GM21529 (cell line): ENCODE data around the gene SMIM32.

ENCODE experiments used
- ATAC-seq: cut with Tn5 transposase; IDR thresholded peaks from one replicate; pipeline ENCODE4 v1.9.1; 2021; ENCODE audit not compliant: unreplicated experiment

Gene SMIM32

GRCh38 chr5:136190091-136190720 is 2.8 kb downstream of the SMIM32 start:
- ATAC-seq, result no peak

GRCh38 chr5:136188859-136189258 is 4.1 kb downstream of the SMIM32 start:
- no peak for ATAC-seq

- no peak for ATAC-seq
These were observed 6.2 kb downstream of the SMIM32 start for GRCh38 chr5:136186796-136187195.

- ATAC-seq, result no peak
These were observed 6.8 kb downstream of the SMIM32 start for GRCh38 chr5:136185974-136186665.

DNA sequence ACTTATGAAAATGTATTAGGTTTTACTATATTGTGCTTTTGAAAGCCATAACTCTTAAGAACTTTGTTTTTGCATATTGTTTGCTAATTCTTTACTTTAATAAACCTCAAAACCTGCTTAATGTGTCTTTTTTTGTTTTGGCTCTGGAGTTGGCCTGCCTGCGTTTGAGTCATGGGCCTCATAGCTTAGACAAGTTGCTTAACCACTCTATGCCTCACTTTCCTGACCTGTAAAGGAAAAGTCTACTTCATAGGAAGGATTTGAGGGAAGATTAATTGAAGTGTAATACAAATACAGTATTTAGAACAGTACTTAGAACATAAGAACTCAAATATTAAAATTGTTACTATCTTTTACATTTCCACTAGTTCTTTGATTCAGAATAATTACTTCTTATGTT is 10.3 kb downstream of the SMIM32 start:
- no peak for ATAC-seq

GRCh38 chr5:136174021-136174659 is 18.8 kb downstream of the SMIM32 start:
- peak; percentile 85 for ATAC-seq

DNA sequence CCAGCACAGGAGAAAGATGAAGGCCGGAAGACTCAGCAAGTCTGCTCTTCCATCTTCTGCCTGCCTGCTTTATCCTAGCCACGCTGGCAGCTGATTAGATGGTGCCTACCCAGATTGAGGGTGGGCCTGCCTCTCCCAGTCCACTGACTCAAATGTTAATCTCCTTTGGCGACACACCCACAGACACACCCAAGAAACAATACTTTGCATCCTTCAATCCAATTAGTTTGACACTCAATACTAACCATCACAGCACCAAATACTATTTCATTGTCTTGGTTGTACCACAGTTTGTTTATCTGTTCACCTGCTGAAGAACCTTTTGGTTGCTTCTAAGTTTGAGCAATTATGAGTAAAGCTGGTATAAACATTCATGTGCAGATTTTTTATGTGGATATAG is 23.7 kb downstream of the SMIM32 start:
- ATAC-seq, result no peak

DNA sequence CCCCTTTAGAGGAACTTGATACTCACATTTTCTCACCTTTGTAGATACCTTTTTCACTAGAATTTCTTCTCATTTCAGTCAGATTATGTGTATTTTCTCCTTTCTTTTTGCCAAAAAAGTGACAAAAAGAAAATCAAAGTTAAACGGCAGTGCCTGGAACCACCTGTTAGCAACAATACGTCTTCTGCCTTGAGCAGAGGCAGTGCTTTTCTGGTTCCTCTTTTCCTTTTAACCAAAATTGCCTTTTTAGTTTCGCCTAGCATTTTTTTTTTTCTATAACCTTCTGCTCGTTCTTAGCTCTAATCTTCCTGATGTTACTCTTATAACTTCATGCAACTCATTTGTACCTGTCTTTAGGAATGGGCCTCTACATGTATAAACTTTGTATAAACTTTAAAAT is 26.1 kb downstream of the SMIM32 start:
- ATAC-seq, result peak; percentile 83

- ATAC-seq, result no peak
These were observed 28.7 kb downstream of the SMIM32 start for GRCh38 chr5:136164226-136164625.

- no peak for ATAC-seq
These were observed 31.0 kb downstream of the SMIM32 start for GRCh38 chr5:136162008-136162407.

GRCh38 chr5:136159457-136159856 is 33.5 kb downstream of the SMIM32 start:
- no peak for ATAC-seq

- no peak for ATAC-seq
These were observed 35.4 kb downstream of the SMIM32 start for GRCh38 chr5:136157514-136157913.

GRCh38 chr5:136155761-136156160 is 37.2 kb downstream of the SMIM32 start:
- no peak for ATAC-seq

DNA sequence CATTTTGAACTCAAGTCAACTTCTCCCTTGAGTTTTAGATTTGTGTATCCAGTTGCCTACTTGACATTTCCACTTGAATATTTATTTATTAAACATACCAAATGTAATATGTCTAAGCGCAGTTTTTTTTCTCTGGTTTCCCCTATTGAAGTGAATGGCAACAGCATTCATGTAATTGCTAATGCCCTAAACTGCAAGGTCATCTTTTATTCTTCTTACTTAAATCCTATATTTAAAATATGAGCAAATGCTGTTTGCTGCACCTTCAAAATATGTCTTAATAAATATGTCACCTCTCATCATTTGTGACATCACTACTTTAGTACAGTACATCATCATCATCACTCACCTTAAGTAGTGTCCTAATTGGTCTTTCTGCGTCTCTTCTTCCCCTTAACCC is 37.9 kb downstream of the SMIM32 start:
- no peak for ATAC-seq

DNA sequence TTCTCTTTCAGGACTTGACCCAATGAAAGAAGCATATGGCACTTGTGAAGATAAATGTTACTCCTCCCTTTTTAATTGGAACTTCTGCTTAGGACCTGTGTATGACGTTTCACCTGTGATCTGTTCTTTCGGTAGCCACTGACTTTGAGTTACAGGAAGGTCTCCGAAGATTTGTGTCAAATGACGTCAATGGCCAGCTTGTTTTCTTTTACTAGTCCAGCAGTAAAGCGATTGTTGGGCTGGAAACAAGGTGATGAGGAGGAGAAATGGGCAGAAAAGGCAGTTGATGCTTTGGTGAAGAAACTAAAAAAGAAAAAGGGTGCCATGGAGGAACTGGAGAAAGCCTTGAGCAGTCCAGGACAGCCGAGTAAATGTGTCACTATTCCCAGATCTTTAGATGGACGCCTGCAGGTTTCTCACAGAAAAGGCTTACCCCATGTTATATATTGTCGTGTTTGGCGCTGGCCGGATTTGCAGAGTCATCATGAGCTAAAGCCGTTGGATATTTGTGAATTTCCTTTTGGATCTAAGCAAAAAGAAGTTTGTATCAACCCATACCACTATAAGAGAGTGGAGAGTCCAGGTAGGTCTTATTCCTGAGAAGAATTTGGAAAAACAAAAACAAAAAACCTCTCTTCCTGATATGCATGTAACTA is 39.3 kb downstream of the SMIM32 start:
- ATAC-seq, result no peak

DNA sequence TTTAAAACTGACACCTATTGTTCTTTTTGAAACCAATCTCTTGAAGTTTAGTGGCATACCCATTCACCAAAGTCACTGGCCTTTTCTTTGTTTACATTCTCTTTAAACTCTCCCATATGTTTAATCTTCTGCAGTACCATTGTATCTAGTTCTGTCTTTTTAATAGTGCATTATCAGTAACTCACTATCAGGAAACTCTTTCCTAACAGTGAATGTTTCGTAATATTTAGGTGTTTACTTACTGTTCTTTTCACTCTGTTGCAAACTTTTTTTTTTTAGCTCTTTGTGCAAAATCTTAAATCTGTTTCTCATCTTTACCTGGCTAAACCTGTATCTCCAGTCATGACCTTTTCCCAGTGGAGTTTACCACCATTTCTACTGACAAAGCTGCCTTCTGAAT is 43.1 kb downstream of the SMIM32 start:
- ATAC-seq, result no peak

DNA sequence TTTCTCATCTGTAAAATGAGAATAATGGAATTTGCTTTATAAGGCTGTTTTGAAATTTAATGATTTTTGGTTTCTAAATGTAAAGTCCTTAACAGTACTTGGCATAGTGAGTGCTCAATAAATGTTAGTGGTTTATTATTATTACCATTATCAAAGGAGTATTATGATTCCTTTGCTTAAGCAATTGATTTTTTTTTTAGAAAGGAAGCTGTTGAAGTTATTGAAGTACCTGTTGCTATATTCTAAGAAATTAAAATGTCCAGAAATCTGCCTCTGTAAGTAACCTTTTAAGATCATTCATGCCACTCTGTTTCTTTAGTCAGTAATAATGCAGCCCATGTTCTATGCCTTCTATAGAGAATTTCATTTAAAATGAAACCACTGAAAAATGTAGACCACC is 45.3 kb downstream of the SMIM32 start:
- no peak for ATAC-seq

GRCh38 chr5:136146201-136146600 is 46.8 kb downstream of the SMIM32 start:
- no peak for ATAC-seq

DNA sequence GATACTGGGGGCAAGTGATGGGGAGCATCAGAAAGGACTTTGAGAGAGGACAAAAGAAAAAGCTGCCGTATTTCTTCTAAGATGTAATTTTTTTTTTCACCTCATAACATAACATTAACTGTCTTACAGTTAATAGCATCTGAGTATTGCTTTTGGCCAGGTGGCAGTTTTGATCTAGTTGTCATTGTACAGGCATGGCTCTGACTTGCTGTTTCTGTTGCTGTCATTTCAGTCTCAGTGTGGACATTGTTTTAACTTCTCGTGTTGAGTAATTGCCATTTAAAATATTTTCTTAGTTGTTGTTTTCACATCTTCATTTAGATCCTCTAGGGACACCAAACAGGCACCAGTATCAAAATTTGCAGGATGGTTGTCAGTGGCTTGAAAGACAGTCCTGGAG is 47.9 kb downstream of the SMIM32 start:
- peak; percentile 69 for ATAC-seq

- no peak for ATAC-seq
These were observed 49.2 kb downstream of the SMIM32 start for GRCh38 chr5:136143763-136144162.

DNA sequence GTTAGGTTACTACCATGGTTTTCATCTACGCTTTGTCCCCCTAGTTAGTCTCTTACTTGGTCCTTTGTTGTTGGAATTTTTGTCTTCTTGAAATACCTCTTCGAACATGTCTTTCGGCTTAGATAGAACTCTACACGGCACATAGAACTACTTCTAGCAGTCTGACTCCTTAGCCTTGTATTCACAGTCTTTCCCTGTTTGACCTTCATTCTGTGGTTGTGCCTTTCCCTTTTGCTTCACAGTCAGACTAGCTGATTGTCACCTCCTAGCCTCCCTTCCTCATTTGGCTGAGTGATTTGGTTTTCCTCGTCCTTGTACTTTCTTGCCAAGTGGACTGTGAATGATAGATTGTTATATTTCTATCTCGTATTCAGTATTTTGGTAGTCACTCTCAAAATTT is 49.6 kb downstream of the SMIM32 start:
- ATAC-seq, result no peak

DNA sequence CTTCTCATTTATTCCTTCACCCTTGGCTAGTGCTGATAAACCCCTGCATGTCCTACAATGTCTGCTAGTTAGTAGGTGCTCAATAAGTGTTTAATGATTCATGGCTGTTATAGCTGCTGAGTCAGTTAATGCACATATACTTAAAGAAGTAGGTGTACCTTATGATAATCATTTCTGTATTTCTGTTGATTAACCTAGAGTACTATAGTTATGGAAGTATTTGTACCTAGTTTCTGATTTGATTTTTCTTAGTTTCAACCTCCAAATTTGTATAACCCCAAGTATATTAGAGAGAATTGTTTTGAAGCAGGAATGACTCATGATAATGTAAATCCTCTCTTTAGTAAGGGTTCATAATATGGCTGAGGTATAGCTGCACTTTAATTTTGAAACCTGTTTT is 51.4 kb downstream of the SMIM32 start:
- ATAC-seq, result peak; percentile 81
